ENCODE results near the gene WNT7B.

WNT7B gene

GRCh38 chr22:45977003-45977411 lies at the start of gene WNT7B:
Gene WNT7B (minus strand): TSS chr22:45977162. CDS start chr22:45976754, 408 bp downstream.
- no peak for DNase-seq (ENCODE audit: low read depth in 2 of 2)

- DNase-seq (ENCODE audit: low read depth in 2 of 2) = no peak
Observed at GRCh38 chr22:46025973-46026898, 49.3 kb upstream of the WNT7B start.

GRCh38 chr22:46025225-46025972 lies 48.4 kb upstream of the WNT7B start:
- DNase-seq (ENCODE audit: low read depth in 2 of 2) = no peak

GRCh38 chr22:46024136-46024840 lies 47.3 kb upstream of the WNT7B start:
- no peak for DNase-seq (ENCODE audit: low read depth in 2 of 2)

- DNase-seq (ENCODE audit: low read depth in 2 of 2) = no peak
Observed at GRCh38 chr22:46023558-46023981, 46.6 kb upstream of the WNT7B start.

GRCh38 chr22:46022881-46023512 lies 46.0 kb upstream of the WNT7B start:
- no peak for DNase-seq (ENCODE audit: low read depth in 2 of 2)

GRCh38 chr22:46021577-46021976 lies 44.6 kb upstream of the WNT7B start:
- no peak for DNase-seq (ENCODE audit: low read depth in 2 of 2)

- no peak for DNase-seq (ENCODE audit: low read depth in 2 of 2)
Observed at GRCh38 chr22:46019351-46019750, 42.4 kb upstream of the WNT7B start.

- DNase-seq (ENCODE audit: low read depth in 2 of 2) = no peak
Observed at GRCh38 chr22:46018859-46019258, 41.9 kb upstream of the WNT7B start.

- no peak for DNase-seq (ENCODE audit: low read depth in 2 of 2)
Observed at GRCh38 chr22:46017166-46017565, 40.2 kb upstream of the WNT7B start.

GRCh38 chr22:46013460-46014416 lies 36.8 kb upstream of the WNT7B start:
- DNase-seq (ENCODE audit: low read depth in 2 of 2) = peak; percentile 90 to 94

- no peak for DNase-seq (ENCODE audit: low read depth in 2 of 2)
Observed at GRCh38 chr22:46012881-46013281, 35.9 kb upstream of the WNT7B start.

- DNase-seq (ENCODE audit: low read depth in 2 of 2) = no peak
Observed at GRCh38 chr22:46012182-46012880, 35.4 kb upstream of the WNT7B start.

GRCh38 chr22:46011627-46012181 lies 34.7 kb upstream of the WNT7B start:
- DNase-seq (ENCODE audit: low read depth in 2 of 2) = no peak

GRCh38 chr22:46010951-46011626 lies 34.1 kb upstream of the WNT7B start:
- DNase-seq (ENCODE audit: low read depth in 2 of 2) = no peak

- DNase-seq (ENCODE audit: low read depth in 2 of 2) = no peak
Observed at GRCh38 chr22:46010207-46010867, 33.4 kb upstream of the WNT7B start.

GRCh38 chr22:46009730-46010129 lies 32.8 kb upstream of the WNT7B start:
- DNase-seq (ENCODE audit: low read depth in 2 of 2) = no peak

- no peak for DNase-seq (ENCODE audit: low read depth in 2 of 2)
Observed at GRCh38 chr22:46008836-46009596, 32.1 kb upstream of the WNT7B start.

Measured in stimulated activated CD8-positive, alpha-beta memory T cell treated with anti-CD3 and anti-CD28 coated beads, Interleukin-2, amount 100 ng/mL, for 48 hours (primary cell).